H1 (cell line): ENCODE measurements around the gene RUNX1. TPM values are rescaled to one million over a fixed set of nuclear protein-coding genes. Genes with fewer than 3 reads are reported as not detected.
A peak's percentile ranks its signal among the peaks of the same experiment; 100 is the strongest.

Experiments
- CTCF ChIA-PET: fragments of 300-600 bp; sonication (Branson Sonifier 250); formaldehyde crosslinking; loops from one replicate; lab custom pipeline; 2021; ENCODE audit not compliant: partially characterized antibody; lab: Charles Lee
- POLR2A ChIA-PET: fragments of 300-600 bp; sonication (Branson Sonifier 250); formaldehyde crosslinking; loops from one replicate; lab custom pipeline; 2021; ENCODE audit warnings: inconsistent platforms; ENCODE audit not compliant: partially characterized antibody; lab: Charles Lee
- DNase-seq, 2 experiments: peaks; one replicate each; pipeline versions ENCODE4 v3.0.0 to v3.0.0-alpha.2; 2010 to 2022; ENCODE audit warnings: low spot score in 2 of 2, low read depth in 1 of 2, mixed read lengths in 1 of 2
- FAIRE-seq: peaks from 2 replicates; lab custom pipeline; 2011; peaks lifted over from hg19 to GRCh38; lab: Jason Lieb, UNC
- H2AFZ ChIP-seq: 2 replicates; pipeline ENCODE4 v1.8.1; 2012; ENCODE audit warnings: low read length, inconsistent platforms
- H2AK5ac ChIP-seq: 2 replicates; pipeline ENCODE4 v1.6.1; 2013; ENCODE audit warnings: low read depth, low read length
- H2BK120ac ChIP-seq: replicated peaks from 2 replicates; pipeline ENCODE3; 2013; ENCODE audit warnings: low read depth, low read length, inconsistent platforms
- H2BK12ac ChIP-seq: 2 replicates; pipeline ENCODE4 v1.6.1; 2013; ENCODE audit warnings: low read depth, low read length
- H2BK15ac ChIP-seq: 2 replicates; pipeline ENCODE4 v1.6.1; 2013; ENCODE audit warnings: low read length
- H2BK20ac ChIP-seq: 2 replicates; pipeline ENCODE4 v1.6.1; 2013; ENCODE audit warnings: low read length
- H2BK5ac ChIP-seq: 2 replicates; pipeline ENCODE4 v1.6.1; 2013; ENCODE audit warnings: low read depth, low read length
- H3K14ac ChIP-seq: 2 replicates; pipeline ENCODE4 v1.6.1; 2013; ENCODE audit warnings: inconsistent platforms; ENCODE audit not compliant: insufficient read length
- H3K18ac ChIP-seq: 2 replicates; pipeline ENCODE4 v1.6.1; 2013; ENCODE audit warnings: low read length; ENCODE audit errors: extremely low read depth
- H3K23ac ChIP-seq: 2 replicates; pipeline ENCODE4 v1.6.1; 2013; ENCODE audit warnings: inconsistent platforms; ENCODE audit not compliant: insufficient read length
- H3K23me2 ChIP-seq: 2 replicates; pipeline ENCODE4 v1.6.1; 2013; ENCODE audit warnings: low read depth, low read length
- H3K27ac ChIP-seq: 2 replicates; pipeline ENCODE4 v1.6.1; 2011; ENCODE audit warnings: low read depth, low read length, inconsistent platforms
- H3K27me3 ChIP-seq, 4 experiments: replicated peaks in 1 of 4; 1 replicate in 1 of 4; 2 replicates in 3 of 4; pipeline versions ENCODE4 v1.6.1 to v1.8.1; 2011 to 2013; ENCODE audit warnings: low read length in 3 of 4, mild to moderate bottlenecking in 3 of 4, inconsistent platforms in 2 of 4, mixed read lengths in 2 of 4, moderate library complexity in 1 of 4; ENCODE audit not compliant: control insufficient read depth in 3 of 4, insufficient read depth in 3 of 4; ENCODE audit errors: extremely low read depth in 1 of 4
- H3K36me3 ChIP-seq, 4 experiments: 2 replicates each; pipeline versions ENCODE4 v1.6.1 to v1.8.1; 2011 to 2013; ENCODE audit warnings: mild to moderate bottlenecking in 4 of 4, low read length in 3 of 4, moderate library complexity in 2 of 4, control low read depth in 1 of 4, inconsistent platforms in 1 of 4; ENCODE audit not compliant: insufficient read depth in 4 of 4, control insufficient read depth in 2 of 4
- H3K4ac ChIP-seq: replicated peaks from 2 replicates; pipeline ENCODE3; 2013; ENCODE audit warnings: low read length, low read depth, mixed read lengths, inconsistent platforms; ENCODE audit not compliant: insufficient read length
- H3K4me1 ChIP-seq, 4 experiments: replicated peaks in 1 of 4; 1 replicate in 1 of 4; 2 replicates in 3 of 4; pipeline versions ENCODE4 v1.6.1 to v1.8.1; 2011 to 2013; ENCODE audit warnings: low read length in 3 of 4, inconsistent platforms in 2 of 4, mixed read lengths in 1 of 4; ENCODE audit not compliant: insufficient read depth in 4 of 4, control insufficient read depth in 3 of 4
- H3K4me2 ChIP-seq, 2 experiments: 2 replicates each; pipeline versions ENCODE4 v1.6.1 to v1.8.1; 2011 to 2013; ENCODE audit warnings: low read depth in 2 of 2, low read length in 2 of 2, control low read depth in 1 of 2, inconsistent platforms in 1 of 2, mild to moderate bottlenecking in 1 of 2; ENCODE audit not compliant: insufficient read depth in 1 of 2
- H3K4me3 ChIP-seq, 4 experiments: fragments of 200-600, 300-600 bp in 1 of 4; sonication (generic), shearing (Covaris generic), sonication (Bioruptor Twin) in 1 of 4; 2 replicates each; pipeline versions ENCODE4 v1.5.1 to v1.8.1; 2011 to 2016; ENCODE audit warnings: low read length in 4 of 4, low read depth in 3 of 4, control low read depth in 2 of 4, inconsistent platforms in 2 of 4, mild to moderate bottlenecking in 2 of 4, mixed read lengths in 1 of 4, moderate library complexity in 1 of 4; ENCODE audit not compliant: insufficient read depth in 2 of 4; ENCODE audit errors: extremely low read depth in 1 of 4
- H3K56ac ChIP-seq: replicated peaks from 2 replicates; pipeline ENCODE3; 2013; ENCODE audit warnings: low read depth, mild to moderate bottlenecking, mixed read lengths, low read length, inconsistent platforms; ENCODE audit not compliant: insufficient read length
- H3K79me1 ChIP-seq: 2 replicates; pipeline ENCODE4 v1.6.1; 2013; ENCODE audit warnings: low read depth, low read length, control low read depth
- H3K79me2 ChIP-seq, 2 experiments: 2 replicates each; pipeline versions ENCODE4 v1.6.1 to v1.8.1; 2012 to 2013; ENCODE audit warnings: low read length in 2 of 2, mild to moderate bottlenecking in 2 of 2, inconsistent platforms in 1 of 2; ENCODE audit not compliant: insufficient read depth in 2 of 2, control insufficient read depth in 1 of 2
- H3K9ac ChIP-seq, 4 experiments: replicated peaks in 1 of 4; 1 replicate in 1 of 4; 2 replicates in 3 of 4; pipeline versions ENCODE4 v1.6.1 to v1.8.1; 2011 to 2013; ENCODE audit warnings: low read depth in 3 of 4, low read length in 3 of 4, control low read depth in 2 of 4, mild to moderate bottlenecking in 2 of 4, moderate library complexity in 2 of 4, inconsistent platforms in 1 of 4; ENCODE audit errors: extremely low read depth in 1 of 4
- H3K9me3 ChIP-seq, 2 experiments: 2 replicates each; pipeline versions ENCODE4 v1.6.1 to v1.8.1; 2012 to 2013; ENCODE audit warnings: mild to moderate bottlenecking in 2 of 2, moderate library complexity in 2 of 2, control low read depth in 1 of 2, inconsistent platforms in 1 of 2, low read depth in 1 of 2, low read length in 1 of 2, mixed read lengths in 1 of 2; ENCODE audit not compliant: insufficient read depth in 2 of 2
- H4K20me1 ChIP-seq, 2 experiments: replicated peaks in 1 of 2; 2 replicates each; pipeline versions ENCODE3 to v1.8.1; 2011 to 2013; ENCODE audit warnings: inconsistent platforms in 2 of 2, low read length in 2 of 2, mild to moderate bottlenecking in 1 of 2; ENCODE audit not compliant: insufficient read depth in 2 of 2, control insufficient read depth in 1 of 2
- H4K5ac ChIP-seq: 2 replicates; pipeline ENCODE4 v1.6.1; 2013; ENCODE audit warnings: low read length, low read depth, mixed read lengths, inconsistent platforms; ENCODE audit not compliant: insufficient read length
- H4K8ac ChIP-seq: 2 replicates; pipeline ENCODE4 v1.8.0; 2013; ENCODE audit warnings: mild to moderate bottlenecking, moderate library complexity, low read length, inconsistent platforms; ENCODE audit not compliant: insufficient read depth; ENCODE audit errors: extremely low read depth
- H4K91ac ChIP-seq: replicated peaks from 2 replicates; pipeline ENCODE3; 2013; ENCODE audit warnings: low read length, mixed read lengths, inconsistent platforms; ENCODE audit not compliant: insufficient read length
- BCL11A ChIP-seq, 2 experiments: IDR thresholded peaks; one replicate each; pipeline ENCODE4 v1.6.1; 2011; ENCODE audit warnings: low read depth in 2 of 2, low read length in 2 of 2, mild to moderate bottlenecking in 2 of 2
- KDM5A ChIP-seq: fragments of 200-600 bp; IDR thresholded peaks from 2 replicates; pipeline ENCODE4 v1.7.1; 2012; ENCODE audit warnings: mild to moderate bottlenecking, low read length, inconsistent platforms, mixed read lengths
- PHF8 ChIP-seq: fragments of 200-600 bp; sonication (generic); conservative IDR thresholded peaks from 2 replicates; pipeline ENCODE4 v1.7.1; 2012; ENCODE audit warnings: low read depth, mild to moderate bottlenecking, inconsistent platforms, low read length, moderate library complexity
- POLR2A ChIP-seq, 2 experiments: IDR thresholded peaks; 1 replicate in 1 of 2; 2 replicates in 1 of 2; pipeline ENCODE4 v1.6.1; 2011; ENCODE audit warnings: low read depth in 2 of 2, low read length in 2 of 2, mild to moderate bottlenecking in 2 of 2; ENCODE audit errors: control extremely low read depth in 1 of 2
- RFX5 ChIP-seq: IDR thresholded peaks from 2 replicates; pipeline ENCODE4 v1.6.1; 2011; ENCODE audit warnings: low read depth, low read length, improper control_type of control experiment, borderline replicate concordance
- RNF2 ChIP-seq: fragments of 200-900, 300-1000 bp; sonication (generic); IDR thresholded peaks from 2 replicates; pipeline ENCODE4 v1.7.1; 2016; ENCODE audit warnings: borderline replicate concordance, low read depth, mild to moderate bottlenecking, antibody characterized with exemption, low read length; ENCODE audit not compliant: poor library complexity, severe bottlenecking; ENCODE audit errors: missing control alignments
- SIN3A ChIP-seq, 2 experiments: IDR thresholded peaks in 1 of 2; conservative IDR thresholded peaks in 1 of 2; 2 replicates each; pipeline ENCODE4 v1.6.1; 2011 to 2012; ENCODE audit warnings: low read length in 2 of 2, improper control_type of control experiment in 1 of 2, low read depth in 1 of 2, mild to moderate bottlenecking in 1 of 2
- SIX5 ChIP-seq: IDR thresholded peaks from 2 replicates; pipeline ENCODE4 v1.6.1; 2011; ENCODE audit warnings: mild to moderate bottlenecking, low read depth, low read length
- SUZ12 ChIP-seq: fragments of 200-600 bp; sonication (generic); IDR thresholded peaks from 2 replicates; pipeline ENCODE4 v1.6.1; 2012; ENCODE audit warnings: mild to moderate bottlenecking, inconsistent platforms, low read length, moderate library complexity, mixed read lengths
- YY1 ChIP-seq: IDR thresholded peaks from 2 replicates; pipeline ENCODE4 v1.6.1; 2011; ENCODE audit warnings: low read depth, mild to moderate bottlenecking, low read length
- ZNF274 ChIP-seq: IDR thresholded peaks from 2 replicates; pipeline ENCODE4 v1.7.0; 2012; ENCODE audit warnings: low read length, borderline replicate concordance; ENCODE audit errors: extremely low read depth
- WGBS, 2 experiments: shearing (Covaris generic) in 1 of 2; methylation state at CpG; one replicate each; pipeline versions ENCODE4 v1.1.6 to v1.1.7; 2013 to 2015; ENCODE audit warnings: low lambda C conversion rate in 2 of 2, mixed read lengths in 2 of 2, inconsistent platforms in 1 of 2, low coverage in 1 of 2, missing lambda C conversion rate in 1 of 2; ENCODE audit not compliant: insufficient replicate concordance in 2 of 2, insufficient coverage in 1 of 2, insufficient read length in 1 of 2; ENCODE audit errors: extremely low coverage in 1 of 2, missing lambda C conversion rate in 1 of 2; 5-methylcytosine and 5-hydroxymethylcytosine counted together
- polyA plus RNA-seq, 7 experiments: library from polyadenylated mRNA; depleted of rRNA in 3 of 7; stranded (reverse) in 5 of 7; unstranded in 2 of 7; fragments of >200 nt in 5 of 7; fragments of 200-250 nt in 2 of 7; gene quantifications; 1 replicate in 5 of 7; 2 replicates in 1 of 7; 4 replicates in 1 of 7; pipeline versions ENCODE4 v1.2.1 to v1.2.3, GENCODE V29; 2011 to 2013; ENCODE audit warnings: missing spikeins in 2 of 7, mixed read lengths in 2 of 7
- total RNA-seq: library from RNA; stranded (reverse); fragmentation: NEBNext Ultra II Directional; extraction: Animal tissue kit (Norgen Biotek cat#: 25700); gene quantifications from 2 replicates; pipeline ENCODE4 v1.2.1, GENCODE V29; 2021

Gene RUNX1
- total and polyA plus RNA-seq, 2 of the 8 experiments (the other 6 are each of a cell fraction or from before 2014, with no cell fraction given) = 0.20 to 0.60 TPM

- Histone ChIP-seq H2BK20ac (no peak overlapping the region), H4K91ac (peak overlapping the region; percentile 25), H3K56ac (no peak overlapping the region), H3K9me3 (no peaks in the 10 kb centered on the region), H3K9ac (no peak overlapping the region), H2AK5ac (no peak overlapping the region), H2BK5ac (no peak overlapping the region), H3K23me2 (no peaks in the 10 kb centered on the region; the same call in 1 of the 2 replicates), H2BK120ac (no peak overlapping the region), H3K23ac (no peak overlapping the region), H3K79me1 (no peaks in the 10 kb centered on the region), H4K20me1 (no peaks in the 10 kb centered on the region), H3K27ac (no peak overlapping the region), H2AFZ (peak overlapping the region; percentile 79; the same call in 1 of the 2 replicates), H4K8ac (peak overlapping the region; percentile 39), H3K4me1 (no peaks in the 10 kb centered on the region), H3K79me2 (no peaks in the 10 kb centered on the region), H3K4me3 (no peak overlapping the region), H2BK12ac (no peak overlapping the region), H3K18ac (no peak overlapping the region), H4K5ac (no peak overlapping the region), H3K27me3 (no peaks in the 10 kb centered on the region; a peak in 1 of 7 replicates), H3K14ac (no peak overlapping the region), H3K36me3 (no peaks in the 10 kb centered on the region), H3K4me2 (no peak overlapping the region; a peak in 1 of 4 replicates), H3K4ac (no peak overlapping the region), H2BK15ac (no peak overlapping the region)
- WGBS, 2 experiments = 68% methylated on average over 21 of the region's 21 CpGs; no CpG with 5 or more reads in 1 of the 2 experiments
- DNase-seq = peak; percentile 70
- FAIRE-seq = peak; percentile 89
- ChIA-PET CTCF (interaction anchor here (0.6 to 3.4 kb wide), 58 partner anchors 9 to 1284 kb away, joined by 3 to 22 read pairs (median 4); no protein-coding TSS in a partner anchor), POLR2A (no interaction called here)
- TF ChIP-seq YY1 (peak; percentile 28; the same call in 1 of the 2 replicates), ZNF274 (no peak), POLR2A (IDR thresholded peaks at IDR 0.05; ENCODE audit: control extremely low read depth in 1 of 2, low read depth in 2 of 2, low read length in 2 of 2) (no peak), RFX5 (no peak), PHF8 (no peak), RNF2 (no peak), KDM5A (no peak), SUZ12 (no peak), SIN3A (conservative IDR thresholded peaks at IDR 0.05 in 1 of 2, IDR thresholded peaks at IDR 0.05 in 1 of 2; ENCODE audit: low read depth in 1 of 2, low read length in 2 of 2) (no peak), BCL11A (IDR thresholded peaks at IDR 0.05; ENCODE audit: low read depth in 2 of 2, low read length in 2 of 2) (no peak), SIX5 (no peak)
These were observed 303.4 kb downstream of the RUNX1 start for GRCh38 chr21:34745557-34746255.
